Right cardiac atrium (tissue), 5 donors: ENCODE data around the gene UBP1. TPM values are rescaled to one million over a fixed set of nuclear protein-coding genes. Genes with fewer than 3 reads are reported as not detected.
"Not testable (repeated sequence)": the region's sequence is repeated elsewhere in the genome, so short reads cannot be mapped to it uniquely, and the experiment has no call there.

Experiments used
- ATAC-seq, 2 donors: fragments of 200-7000 bp; cut with Tn5 transposase; one replicate each; pipeline versions ENCODE4 v1.8.0 to v1.9.1; 2020; ENCODE audit warnings: moderate library complexity in 2 of 2, mild to moderate bottlenecking in 1 of 2
- DNase-seq, 3 donors: peaks; one replicate each; pipeline ENCODE4 v3.0.0-alpha.2; 2020
- H3K27ac ChIP-seq: one replicate; pipeline ENCODE4 v1.5.1; 2013; ENCODE audit warnings: mild to moderate bottlenecking, low read length, control low read depth, moderate library complexity
- H3K27me3 ChIP-seq: one replicate; pipeline ENCODE4 v1.6.1; 2013; ENCODE audit not compliant: control insufficient read depth, insufficient read depth
- H3K4me1 ChIP-seq: one replicate; pipeline ENCODE4 v1.6.1; 2013; ENCODE audit warnings: low read length; ENCODE audit not compliant: control insufficient read depth, insufficient read depth
- H3K4me3 ChIP-seq: one replicate; pipeline ENCODE4 v1.5.1; 2013; ENCODE audit warnings: low read length, control low read depth
- H3K9me3 ChIP-seq: one replicate; pipeline ENCODE4 v1.6.1; 2013; ENCODE audit warnings: low read length; ENCODE audit not compliant: control insufficient read depth
- WGBS: extraction: QIAGEN DNeasy Blood & Tissue Kit; methylation state at CpG from one replicate; pipeline ENCODE4 v1.1.7; 2013; 5-methylcytosine and 5-hydroxymethylcytosine counted together
- intact Hi-C, 4 donors: fragments of 100-400 bp; cut with DNase I; formaldehyde crosslinking; loops; one replicate each; pipeline versions ENCODE4 v1.11.0 to v1.14.0; 2022 to 2023
- polyA plus RNA-seq: library from polyadenylated mRNA; stranded (reverse); fragments of 200-250 nt; gene quantifications from one replicate; pipeline ENCODE4 v1.2.3, GENCODE V29; 2013
- total RNA-seq, 4 donors: library from RNA; stranded (reverse); fragmentation: NEBNext Ultra II Directional; extraction: Animal tissue kit (Norgen Biotek cat#: 25700); gene quantifications; one replicate each; pipeline ENCODE4 v1.2.1, GENCODE V29; 2021
- donor health status: healthy with polysubstance abuse.
- donor health status: DM: no; HTN: yes; CAD: no.
- donor health status: DM: no; HTN: no; CAD: no.
- donor health status: DM: no; HTN: yes; CAD: no; lungs with severe emphysema.
- donor health status: DM: yes; HTN: yes; CAD: no.

Gene UBP1
- total and polyA plus RNA-seq, 5 donors = 22.4 to 47.4 (median 44.6) TPM

GRCh38 chr3:33437556-33438283, 2.5 kb downstream of the UBP1 start:
- DNase-seq (peak; percentile 61 to 81 (median 74)), ATAC-seq (no peak)
- WGBS = 34% methylated on average over 3 of the region's 3 CpGs
- intact Hi-C loops = no loop called here
- Histone ChIP-seq H3K4me3 (peak overlapping the region; percentile 86), H3K4me1 (peaks cover 8% of the 10 kb centered on the region), H3K27me3 (no peaks in the 10 kb centered on the region), H3K27ac (no peak overlapping the region), H3K9me3 (no peaks in the 10 kb centered on the region)

- no peak overlapping the region for H3K4me3 ChIP-seq
- DNase-seq = no peak
- peaks cover 11% of the 10 kb centered on the region for H3K4me1 ChIP-seq
- no peak for ATAC-seq
- 54% methylated on average over 2 of the region's 2 CpGs for WGBS
- intact Hi-C loops = no loop called here
- no peaks in the 10 kb centered on the region for H3K27me3 ChIP-seq
- H3K9me3 ChIP-seq = no peaks in the 10 kb centered on the region
- no peak overlapping the region for H3K27ac ChIP-seq
These were observed 6.4 kb downstream of the UBP1 start for GRCh38 chr3:33433843-33434242.

DNA sequence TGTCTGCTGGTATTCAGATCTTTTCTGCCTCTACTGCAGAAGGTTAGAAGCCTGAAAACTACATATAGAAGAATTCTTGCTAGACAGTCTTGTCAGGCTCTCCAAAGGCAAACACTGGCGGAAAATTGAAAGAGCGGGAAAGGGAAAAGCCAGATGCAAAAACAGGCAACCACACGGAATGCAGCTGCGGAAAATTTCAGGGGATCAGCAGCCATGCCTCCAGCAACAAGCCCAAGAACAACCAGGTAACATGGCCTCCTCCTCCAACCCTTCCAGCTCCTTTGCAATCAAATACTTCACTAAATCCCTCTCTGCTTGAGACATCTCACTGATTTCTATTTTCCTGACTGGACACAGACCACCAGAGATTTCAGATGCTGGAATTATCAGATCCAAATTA, 9.6 kb downstream of the UBP1 start:
- ATAC-seq (no peak), DNase-seq (no peak)
- intact Hi-C loops = no loop called here
- no peaks in the 10 kb centered on the region for H3K9me3 ChIP-seq
- H3K27ac ChIP-seq = no peak overlapping the region
- peaks cover 6% of the 10 kb centered on the region for H3K4me1 ChIP-seq
- H3K27me3 ChIP-seq = no peaks in the 10 kb centered on the region
- 94% methylated on average over 4 of the region's 4 CpGs for WGBS
- no peak overlapping the region for H3K4me3 ChIP-seq

DNA sequence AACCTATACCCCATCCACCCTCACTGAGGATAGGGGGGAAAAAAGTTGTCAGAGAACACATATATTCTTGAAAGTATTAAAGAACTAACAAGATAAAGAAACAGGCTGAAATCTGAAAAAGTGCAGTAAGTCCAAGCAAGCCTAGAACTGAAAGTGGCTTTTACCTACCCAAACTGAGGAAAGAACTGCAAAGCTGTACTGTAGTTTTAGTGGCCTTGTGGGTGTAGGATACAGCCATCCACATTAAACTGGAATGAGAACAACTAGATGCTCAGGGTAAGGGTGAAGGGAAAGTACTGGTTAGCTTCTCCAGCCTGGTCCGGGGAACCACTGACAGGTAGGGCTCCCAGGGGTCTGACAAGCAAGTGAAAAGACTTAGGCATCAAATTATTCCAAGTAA, 10.1 kb downstream of the UBP1 start:
- ATAC-seq = no peak
- intact Hi-C loops = no loop called here
- peaks cover 5% of the 10 kb centered on the region for H3K4me1 ChIP-seq
- H3K27ac ChIP-seq = no peak overlapping the region
- no peak for DNase-seq
- H3K9me3 ChIP-seq = no peaks in the 10 kb centered on the region
- H3K4me3 ChIP-seq = no peak overlapping the region
- no peaks in the 10 kb centered on the region for H3K27me3 ChIP-seq
- 88% methylated on average over 1 of the region's 1 CpG for WGBS

GRCh38 chr3:33429306-33429705, 10.9 kb downstream of the UBP1 start:
- not testable (repeated sequence) for DNase-seq, H3K4me3 ChIP-seq, H3K27me3 ChIP-seq, H3K9me3 ChIP-seq, H3K27ac ChIP-seq, ATAC-seq, H3K4me1 ChIP-seq
- intact Hi-C loops = loop anchor here in 1 of 4 donors (5.0 kb wide), 1 partner anchor 37 kb away; no protein-coding TSS in a partner anchor
- 82% methylated on average over 2 of the region's 2 CpGs for WGBS

- Histone ChIP-seq H3K27ac (no peak overlapping the region), H3K27me3 (no peaks in the 10 kb centered on the region), H3K4me3 (no peak overlapping the region), H3K9me3 (no peaks in the 10 kb centered on the region), H3K4me1 (peaks cover 5% of the 10 kb centered on the region)
- DNase-seq = no peak
- no peak for ATAC-seq
- WGBS = 70% methylated on average over 7 of the region's 7 CpGs
- intact Hi-C loops = loop anchor here in 1 of 4 donors (5.0 kb wide), 1 partner anchor 36 kb away; no protein-coding TSS in a partner anchor
These were observed 11.5 kb downstream of the UBP1 start for GRCh38 chr3:33428734-33429133.

- Histone ChIP-seq H3K27ac (no peak overlapping the region), H3K27me3 (no peaks in the 10 kb centered on the region), H3K4me1 (peaks cover 2% of the 10 kb centered on the region), H3K9me3 (no peaks in the 10 kb centered on the region), H3K4me3 (no peak overlapping the region)
- 94% methylated on average over 10 of the region's 10 CpGs for WGBS
- no peak for DNase-seq
- ATAC-seq = no peak
- intact Hi-C loops = loop anchor here in 1 of 4 donors (5.0 kb wide), 1 partner anchor 34 kb away; no protein-coding TSS in a partner anchor
These were observed 13.4 kb downstream of the UBP1 start for GRCh38 chr3:33426630-33427317.

- H3K27me3 ChIP-seq = no peaks in the 10 kb centered on the region
- no peaks in the 10 kb centered on the region for H3K9me3 ChIP-seq
- DNase-seq (no peak), ATAC-seq (no peak)
- intact Hi-C loops = loop anchor here in 1 of 4 donors (5.0 kb wide), 1 partner anchor 34 kb away; no protein-coding TSS in a partner anchor
- no peak overlapping the region for H3K4me3 ChIP-seq
- H3K27ac ChIP-seq = no peak overlapping the region
- 63% methylated on average over 1 of the region's 1 CpG for whole genome bisulfite sequencing
- peaks cover 2% of the 10 kb centered on the region for H3K4me1 ChIP-seq
These were observed 14.1 kb downstream of the UBP1 start for GRCh38 chr3:33426068-33426467.

GRCh38 chr3:33425453-33425852, 14.8 kb downstream of the UBP1 start:
- no peaks in the 10 kb centered on the region for H3K9me3 ChIP-seq
- peaks cover 2% of the 10 kb centered on the region for H3K4me1 ChIP-seq
- H3K27ac ChIP-seq = no peak overlapping the region
- ATAC-seq (no peak), DNase-seq (no peak)
- 81% methylated on average over 2 of the region's 2 CpGs for WGBS
- intact Hi-C loops = loop anchor here in 1 of 4 donors (5.0 kb wide), 1 partner anchor 33 kb away; no protein-coding TSS in a partner anchor
- no peak overlapping the region for H3K4me3 ChIP-seq
- no peaks in the 10 kb centered on the region for H3K27me3 ChIP-seq

DNA sequence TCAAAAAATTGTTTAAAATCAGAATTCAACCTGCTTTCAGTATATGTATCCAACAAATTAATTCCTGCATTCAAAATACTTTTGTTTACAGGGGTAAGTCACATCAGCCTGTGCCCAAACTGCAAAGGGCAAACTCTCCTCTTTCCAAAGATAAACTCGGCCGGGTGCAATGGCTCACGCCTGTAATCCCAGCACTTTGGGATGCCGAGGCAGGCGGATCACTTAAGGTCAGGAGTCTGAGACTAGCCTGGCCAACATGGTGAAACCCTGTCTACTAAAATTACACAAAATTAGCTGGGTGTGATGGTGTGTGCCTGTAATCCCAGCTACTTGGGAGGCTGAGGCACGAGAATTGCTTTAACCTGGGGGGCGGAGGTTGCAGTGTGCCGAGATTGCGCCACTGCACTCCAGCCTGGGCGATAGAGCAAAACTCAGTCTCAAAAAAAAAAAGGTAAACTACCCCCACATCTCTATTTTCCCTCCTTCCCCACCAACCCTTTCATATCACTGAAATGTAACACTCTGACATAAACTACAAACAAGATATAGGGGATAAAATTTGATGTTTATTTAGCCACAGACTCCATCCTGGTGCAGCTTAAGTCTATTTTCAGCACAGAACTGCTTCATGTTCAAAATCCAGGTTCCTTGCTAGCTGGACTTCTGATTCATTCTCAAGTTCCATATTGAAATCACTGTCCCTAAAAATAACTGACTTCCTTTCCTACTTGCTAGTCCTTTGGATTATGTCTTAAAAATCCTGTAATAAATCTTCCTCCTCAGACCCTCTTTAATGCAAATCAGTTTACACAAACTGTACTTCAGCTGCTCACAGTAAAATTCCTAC, 15.4 kb downstream of the UBP1 start:
- WGBS = 79% methylated on average over 10 of the region's 10 CpGs
- DNase-seq (no peak), ATAC-seq (peak in 1 of 2 donors; percentile 14)
- H3K27me3 ChIP-seq = no peaks in the 10 kb centered on the region
- no peak overlapping the region for H3K27ac ChIP-seq
- H3K4me3 ChIP-seq = no peak overlapping the region
- H3K4me1 ChIP-seq = peaks cover 2% of the 10 kb centered on the region
- H3K9me3 ChIP-seq = no peaks in the 10 kb centered on the region
- intact Hi-C loops = loop anchor here in 1 of 4 donors (5.0 kb wide), 1 partner anchor 33 kb away; no protein-coding TSS in a partner anchor
